CD4-positive, alpha-beta T cell treated with Interleukin-17A for 4 hours (primary cell): ENCODE data around the gene FEZF1.
"Not testable (repeated sequence)": the region's sequence is repeated elsewhere in the genome, so short reads cannot be mapped to it uniquely, and the experiment has no call there.

Experiments used
- DNase-seq: peaks from one replicate; pipeline ENCODE4 v3.0.0-alpha.2; 2020; ENCODE audit warnings: mixed read lengths

The FEZF1 gene

DNA sequence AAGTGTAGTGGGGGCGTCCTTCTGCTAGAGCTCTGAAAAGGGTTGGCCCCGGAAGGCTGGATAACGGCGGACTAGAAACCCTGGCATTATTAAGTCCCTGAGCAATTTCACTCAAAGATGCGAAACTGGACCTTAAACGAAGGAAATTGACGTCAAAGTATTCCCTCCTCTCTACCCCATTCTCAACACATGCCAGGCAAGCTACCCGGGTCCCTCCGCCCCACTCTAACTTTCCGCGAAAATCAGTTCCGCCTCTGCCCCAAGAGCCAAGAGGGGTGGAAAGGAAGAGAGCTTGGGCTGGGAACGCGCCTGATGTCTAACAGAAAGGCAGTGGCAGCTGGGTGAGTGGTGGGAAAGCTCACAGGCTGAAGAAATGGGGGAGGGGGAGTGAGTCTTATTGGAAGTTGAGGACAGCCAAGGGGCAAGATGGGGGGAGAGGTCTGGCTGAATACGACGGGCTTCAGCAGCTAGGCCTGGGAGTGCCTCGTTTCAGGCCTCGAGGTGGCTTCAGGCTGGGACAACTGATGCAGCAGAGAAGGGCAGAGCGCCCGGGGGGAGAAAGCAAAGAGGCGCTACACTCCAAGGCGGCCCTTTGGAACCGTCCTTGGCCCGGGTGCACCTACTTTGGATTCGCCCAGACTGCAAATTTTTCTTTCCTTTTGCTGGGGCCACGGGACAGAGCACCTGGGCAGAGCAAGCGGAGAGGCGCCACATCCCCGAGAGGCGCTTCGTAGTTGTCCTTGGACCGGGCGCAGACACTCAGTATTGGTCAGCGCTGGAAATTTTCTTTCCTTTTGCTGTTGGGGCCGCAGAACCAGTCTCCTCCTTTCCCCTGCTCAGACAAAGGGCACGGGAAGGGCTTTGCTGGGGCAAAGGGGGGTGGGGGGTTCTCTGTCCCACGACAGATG lies 2.0 kb upstream of the FEZF1 start:
- no peak for DNase-seq

DNA sequence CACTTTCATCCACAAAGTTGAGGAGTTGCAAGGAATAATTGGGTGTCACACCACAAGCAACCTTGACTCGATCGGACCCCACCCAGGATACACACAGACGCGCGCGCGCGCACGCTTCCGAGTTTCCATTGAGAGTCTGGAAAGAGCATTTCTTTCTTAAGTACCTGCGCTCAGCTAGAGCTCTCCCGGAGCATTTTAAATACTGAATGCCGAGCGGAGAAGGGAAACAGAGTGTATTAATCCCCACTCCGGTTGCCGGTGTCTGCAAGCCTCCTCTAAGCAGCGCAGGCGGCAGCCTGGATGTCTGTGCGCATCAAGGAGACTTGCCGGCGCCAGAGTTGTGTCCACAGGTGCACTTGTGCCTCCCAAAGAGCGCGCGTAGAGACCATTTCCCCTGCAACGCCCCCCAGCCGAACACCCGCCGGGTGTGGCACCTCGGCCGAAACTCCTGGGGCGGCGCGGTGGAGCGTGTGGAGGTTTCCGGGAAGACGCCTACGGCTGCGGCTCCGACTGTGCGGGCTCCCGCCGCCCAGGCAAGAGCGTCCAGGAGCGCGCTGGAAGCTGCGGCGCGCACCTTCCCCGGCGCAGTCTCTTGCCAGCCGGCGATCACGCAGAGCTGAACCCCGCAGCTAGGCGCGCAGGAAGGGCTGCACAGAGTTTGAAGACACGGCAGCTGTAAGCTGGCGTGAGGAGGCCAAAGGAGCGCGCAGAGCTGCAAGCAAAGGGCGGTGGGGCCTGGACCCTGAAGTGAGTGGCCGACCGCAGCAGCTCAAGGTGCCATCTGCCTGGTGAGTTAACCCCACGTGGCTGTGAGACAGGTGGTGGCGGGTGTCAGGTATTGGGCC lies 1.1 kb upstream of the FEZF1 start:
- no peak for DNase-seq

DNA sequence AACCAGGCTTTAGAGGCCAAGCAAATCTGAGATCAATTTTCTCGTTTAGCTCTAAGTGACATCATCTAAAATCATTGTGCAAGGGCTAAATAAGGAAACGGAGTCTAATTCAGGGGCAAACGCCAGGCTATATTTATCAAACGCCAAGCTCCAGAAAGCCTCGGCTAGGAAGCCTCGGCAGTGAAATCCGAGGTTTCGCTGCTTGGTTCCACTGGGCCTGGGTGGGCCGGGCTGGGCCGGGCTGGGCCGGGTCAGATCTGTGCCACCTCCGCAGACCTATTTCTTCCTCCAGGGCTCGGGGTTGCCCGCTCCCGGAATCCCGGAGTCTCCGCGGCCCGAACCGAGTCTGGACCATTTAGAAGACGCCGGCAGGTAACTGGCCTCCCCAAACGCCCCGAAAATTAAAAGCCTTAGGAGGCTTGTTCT lies 459 bp upstream of the FEZF1 start:
- no peak for DNase-seq

DNA sequence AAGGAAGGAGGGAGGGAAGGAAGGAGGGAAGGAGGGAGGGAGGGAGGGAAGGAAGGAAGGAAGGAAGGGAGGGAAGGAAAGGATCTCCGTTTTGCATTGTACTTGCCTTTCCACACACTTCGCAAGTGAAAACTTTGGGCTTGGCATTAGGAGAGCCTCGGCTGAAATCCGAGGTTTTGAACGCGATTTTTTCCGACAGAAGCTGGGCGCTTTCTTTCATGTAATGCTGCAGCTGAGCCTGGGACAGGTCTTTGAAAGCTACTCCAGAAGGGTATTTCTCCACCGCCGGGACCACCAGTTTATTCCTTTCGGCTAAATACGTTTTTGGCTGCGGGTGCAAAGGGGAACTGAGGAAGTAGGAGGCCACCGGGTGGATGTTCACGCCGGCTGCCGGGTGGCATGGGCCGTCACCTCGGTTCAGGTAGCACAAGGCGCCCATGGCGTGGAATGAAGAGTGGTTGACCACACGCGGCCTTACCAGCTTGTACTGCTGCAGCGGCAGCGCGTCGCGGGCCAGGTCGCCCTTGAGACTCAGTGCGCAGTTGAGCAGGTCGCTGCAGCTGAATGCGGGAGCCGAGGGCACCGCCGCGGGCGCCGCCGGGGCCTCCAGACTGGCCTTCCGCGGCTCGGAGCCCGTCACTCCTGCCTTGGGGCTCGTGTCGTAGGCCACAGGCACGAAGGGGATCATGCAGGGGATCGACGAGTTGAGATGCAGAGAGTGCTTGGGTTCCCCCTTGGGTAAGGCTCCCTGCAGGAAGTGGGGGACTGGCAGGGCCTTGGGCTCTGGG lies 825 bp downstream of the FEZF1 start:
- DNase-seq = no peak

DNA sequence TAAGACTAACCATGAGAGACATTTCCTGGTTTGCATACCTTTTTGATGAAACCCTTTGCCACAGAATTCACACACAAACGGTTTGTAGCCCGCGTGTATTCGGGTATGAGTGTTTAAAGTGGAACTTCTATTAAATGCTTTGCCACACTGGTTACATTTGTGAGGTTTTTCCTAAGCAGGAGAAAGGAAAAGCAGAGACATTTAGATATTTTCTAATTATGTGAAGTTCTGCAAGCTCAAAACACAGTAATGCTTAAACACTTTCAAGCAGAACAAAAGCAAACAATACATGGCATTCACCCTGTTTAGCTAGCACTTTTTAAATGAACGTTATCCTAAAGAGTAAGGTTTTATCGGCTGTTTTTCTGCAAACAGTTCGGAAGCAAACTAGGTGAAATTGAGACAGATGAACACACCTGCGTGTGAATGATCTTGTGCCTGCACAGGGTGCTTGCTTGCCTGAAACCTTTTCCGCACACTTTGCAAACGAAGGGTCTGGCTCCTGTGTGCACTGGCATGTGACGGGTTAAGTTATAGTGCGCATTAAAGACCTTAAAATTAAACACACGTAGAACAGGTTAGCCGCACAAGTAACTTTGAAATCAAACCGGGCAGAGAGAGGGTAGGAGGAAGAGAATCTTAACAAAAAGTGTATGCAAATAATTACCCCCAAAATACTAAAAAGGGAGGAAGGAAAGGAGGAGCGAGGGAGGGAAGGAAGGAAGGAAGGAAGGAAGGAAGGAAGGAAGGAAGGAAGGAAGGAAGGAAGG lies 1.6 kb downstream of the FEZF1 start:
- DNase-seq = no peak

DNA sequence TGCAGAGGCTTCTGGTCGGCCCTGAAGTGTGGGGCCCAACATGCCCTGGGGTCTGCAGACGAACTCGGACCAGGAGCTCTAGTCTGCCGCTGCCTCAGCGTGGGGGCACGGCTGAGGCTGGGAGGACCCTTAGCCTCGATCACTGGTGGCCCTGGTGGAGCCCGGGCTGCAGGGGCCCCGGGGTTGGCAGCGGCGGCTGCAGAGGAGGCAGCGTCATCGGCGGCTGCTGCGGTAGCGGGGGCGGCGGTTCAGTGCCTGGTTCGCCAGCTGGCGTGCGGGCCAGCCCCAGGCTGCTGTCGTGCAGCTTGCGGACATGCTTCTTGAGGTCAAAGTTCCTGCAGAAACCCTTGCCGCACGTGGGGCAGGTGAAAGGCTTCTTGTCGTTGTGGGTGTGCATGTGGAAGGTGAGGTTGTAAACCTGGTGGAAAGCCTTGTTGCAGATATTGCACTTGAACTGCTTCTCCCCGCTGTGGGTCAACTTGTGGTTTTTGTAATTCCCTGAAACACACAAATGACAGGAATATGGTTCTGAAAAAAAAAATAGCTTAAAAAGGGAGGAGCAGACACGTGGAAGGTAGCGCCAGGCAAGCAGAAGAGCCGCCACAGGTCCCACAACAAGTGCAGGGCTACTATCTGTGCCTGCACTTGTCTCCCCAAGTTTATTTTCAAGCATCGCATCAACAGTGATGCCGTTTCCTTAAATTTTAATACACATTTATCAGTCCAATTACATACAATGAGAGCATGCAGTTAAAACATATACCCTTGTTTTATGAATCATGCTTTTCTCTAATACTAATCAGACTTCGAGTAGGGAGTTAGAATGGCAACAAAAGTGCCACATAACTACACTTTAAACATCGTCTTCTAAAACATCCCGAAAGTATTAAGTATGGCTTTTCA lies 2.4 kb downstream of the FEZF1 start:
- no peak for DNase-seq

DNA sequence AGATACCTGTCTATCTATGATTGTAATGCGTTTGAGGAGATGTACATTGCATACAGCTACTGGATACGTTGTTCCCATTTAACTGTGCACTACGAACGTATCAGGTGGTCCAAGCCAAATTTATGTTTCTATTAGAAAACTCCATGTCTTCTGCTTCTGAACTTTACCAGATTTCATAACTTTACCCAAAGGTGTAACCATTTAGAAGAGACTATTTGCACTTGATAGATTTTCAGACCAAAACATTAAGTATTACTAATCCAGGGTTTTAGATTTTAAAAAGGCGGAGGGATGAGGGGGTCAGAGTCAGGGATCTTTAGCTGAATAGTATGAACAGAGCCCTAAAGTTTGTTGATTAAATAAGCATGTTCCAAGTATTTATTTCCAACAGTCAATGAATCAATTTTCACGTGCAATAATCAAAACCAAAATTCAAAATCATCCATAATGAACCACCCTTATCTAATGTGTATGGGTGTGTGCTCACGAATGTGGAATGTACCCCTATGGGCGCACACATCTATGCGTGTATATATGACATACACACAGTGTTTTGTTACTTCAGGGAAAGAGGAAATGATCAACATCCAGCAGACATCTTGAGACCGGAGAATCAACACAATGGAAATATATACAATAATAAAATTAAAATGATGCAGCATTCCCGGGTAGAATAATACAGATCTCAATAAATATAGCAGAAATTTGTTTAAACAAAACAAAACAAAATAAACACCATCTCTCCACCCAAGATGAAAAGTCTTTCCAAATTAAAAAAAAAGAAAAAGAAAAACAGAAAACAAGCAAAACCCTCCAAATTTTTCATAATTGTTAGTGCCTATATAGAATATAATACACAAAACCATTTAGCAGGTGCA lies 3.4 kb downstream of the FEZF1 start:
- DNase-seq = no peak

DNA sequence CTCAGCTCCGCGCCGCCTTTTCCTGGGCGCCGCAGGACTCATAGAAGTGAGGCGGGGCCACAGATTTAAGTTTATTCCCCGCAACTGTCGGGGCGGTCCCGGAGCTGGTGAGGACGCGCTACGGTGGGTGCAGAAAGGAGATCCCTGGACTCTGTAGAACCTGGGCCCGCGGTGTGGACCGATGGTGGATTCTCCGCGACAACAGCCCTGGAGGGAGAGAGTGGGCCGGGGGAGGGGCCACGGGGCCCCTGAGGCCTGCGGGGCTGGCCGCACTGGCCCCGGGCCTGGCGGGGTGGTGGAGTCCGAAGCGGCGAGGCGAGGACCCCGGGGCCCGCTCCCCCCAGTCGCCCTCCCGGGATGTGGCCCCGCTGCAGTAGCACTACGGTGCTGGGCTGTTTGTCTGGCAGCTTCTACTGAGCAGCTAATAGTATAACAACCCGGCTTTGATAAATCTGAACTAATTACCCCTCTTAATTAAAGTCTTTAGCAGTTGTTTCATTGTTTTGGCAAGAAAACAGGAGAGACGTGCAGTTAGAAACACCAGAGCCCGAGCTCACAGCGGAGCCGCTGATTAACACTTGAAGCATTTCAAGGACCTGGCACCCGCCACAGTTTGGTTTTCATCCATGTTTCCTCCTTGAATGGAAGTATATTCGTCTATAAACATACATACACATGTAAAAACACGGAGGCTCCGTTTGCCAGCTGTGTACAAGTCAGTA lies 4.2 kb downstream of the FEZF1 start:
- DNase-seq = no peak

DNA sequence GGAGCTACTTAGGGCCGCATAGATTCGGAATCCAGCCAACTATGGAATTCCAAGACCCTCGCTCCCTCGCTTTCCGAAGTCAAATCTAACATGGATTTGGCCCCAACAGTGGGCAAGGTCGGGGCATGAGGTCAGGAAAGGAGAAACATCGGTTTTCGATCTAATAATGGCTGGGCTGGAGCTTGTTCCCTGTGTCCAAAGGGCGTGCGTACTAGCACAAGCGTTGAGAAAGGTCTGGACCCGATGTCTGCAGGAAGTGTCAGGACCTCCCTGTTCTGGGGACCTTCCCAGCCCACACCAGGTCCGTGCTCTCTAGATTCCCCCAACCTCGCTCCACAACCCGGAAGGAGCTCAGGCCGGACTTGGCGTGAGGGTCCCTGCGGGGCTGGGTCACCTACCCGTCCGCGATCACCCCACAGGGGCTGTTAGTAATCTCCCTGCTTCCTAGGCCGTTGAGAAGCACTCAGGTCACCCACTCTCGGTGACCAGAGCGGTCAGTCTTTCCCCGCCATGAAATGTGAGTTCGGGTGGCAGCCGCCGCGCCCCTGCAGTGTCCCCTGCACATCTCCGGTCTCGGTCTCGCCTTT lies 4.8 kb downstream of the FEZF1 start:
- DNase-seq = no peak

DNA sequence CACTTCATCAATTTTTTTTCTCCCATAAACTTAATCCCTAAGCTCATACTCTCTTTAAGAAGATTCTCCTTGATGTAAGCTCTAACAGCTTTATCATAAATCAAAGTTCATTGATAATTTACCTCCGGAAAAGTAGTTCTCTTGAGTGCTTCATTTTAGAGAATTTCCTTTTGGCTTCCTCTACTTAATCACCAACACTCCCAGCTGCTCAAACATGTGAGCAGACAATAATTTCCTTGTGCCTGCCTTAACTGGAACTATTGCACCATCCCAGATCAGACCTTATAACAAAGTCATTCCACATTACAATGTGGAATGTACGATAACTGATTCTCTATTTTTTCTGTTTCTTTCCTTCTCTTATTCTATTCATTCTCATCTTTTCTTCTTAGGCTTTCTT lies 5.9 kb downstream of the FEZF1 start:
- DNase-seq = no peak

DNA sequence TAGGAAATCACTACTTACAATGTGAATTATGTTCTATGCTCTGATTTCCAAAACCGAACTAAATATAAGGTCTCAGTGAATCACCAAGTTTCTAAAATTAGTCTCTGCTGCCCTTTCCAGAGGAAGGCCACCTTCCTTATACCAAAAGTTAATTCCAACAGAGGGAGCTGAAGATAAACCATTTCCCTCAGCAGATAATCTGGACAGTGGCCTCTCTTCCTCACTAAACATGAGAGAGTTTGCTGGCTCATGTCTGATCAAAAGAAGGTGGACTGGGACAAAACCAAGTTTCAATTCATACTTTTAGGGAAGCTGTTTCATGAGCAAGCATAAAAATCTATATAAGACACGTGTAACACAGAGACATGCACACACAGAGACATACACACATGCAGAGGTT lies 6.4 kb downstream of the FEZF1 start:
- no peak for DNase-seq

DNA sequence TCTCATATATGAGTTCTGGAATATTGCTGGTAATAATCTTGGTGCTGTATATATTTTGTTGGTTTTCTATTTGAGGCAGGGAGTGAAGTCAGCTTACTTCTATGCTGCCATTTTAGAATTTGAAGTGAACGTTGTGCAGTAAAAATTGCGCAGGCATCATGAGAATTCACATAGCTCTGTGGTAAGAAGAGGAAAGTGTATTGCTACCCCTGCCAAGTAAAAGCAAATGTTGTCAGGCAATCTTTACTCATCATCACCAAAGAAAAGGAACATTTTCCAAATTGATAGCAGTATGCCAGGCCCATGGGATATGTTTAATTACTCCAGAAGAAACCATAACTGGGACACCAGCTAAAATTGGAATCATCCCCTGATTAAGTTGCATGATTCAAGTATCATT lies 13.4 kb downstream of the FEZF1 start:
- DNase-seq = no peak

DNA sequence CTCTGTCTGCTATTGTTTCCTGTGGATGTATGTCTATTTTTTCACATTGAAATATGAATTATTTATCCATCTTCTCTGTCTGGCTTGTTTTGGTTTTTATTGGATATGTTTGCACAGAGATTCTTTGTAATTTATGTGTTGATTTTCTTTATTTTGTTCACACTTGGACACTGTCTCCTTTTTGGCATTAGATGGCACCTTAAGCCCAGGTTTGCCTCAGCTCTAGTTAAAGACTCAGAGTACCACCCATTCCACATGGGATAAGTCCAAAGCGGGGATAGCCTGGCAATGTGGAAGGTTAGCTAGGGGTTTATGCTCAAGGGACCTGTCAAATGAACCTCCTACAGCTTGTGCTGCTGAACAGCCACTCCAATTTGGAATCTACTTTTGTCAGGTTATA lies 14.1 kb downstream of the FEZF1 start:
- DNase-seq = no peak

DNA sequence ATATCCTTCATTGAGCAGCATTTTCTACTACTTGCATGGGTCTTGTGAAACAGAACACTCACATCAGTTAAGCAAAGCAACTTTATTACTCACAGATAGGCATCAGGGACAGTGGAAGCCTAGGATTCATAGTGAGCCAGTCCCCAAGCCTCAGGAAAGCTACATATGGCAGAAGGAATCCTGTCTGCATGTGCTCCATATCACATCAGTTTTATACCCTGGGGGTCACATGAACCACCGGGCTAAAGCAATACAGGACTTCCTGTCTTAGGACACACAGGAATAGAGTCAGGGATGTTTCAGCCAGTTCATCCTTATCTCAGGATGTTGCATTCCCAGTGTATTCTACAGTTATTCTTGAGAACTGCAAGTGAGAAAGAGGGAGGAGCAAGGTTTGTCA lies 15.1 kb downstream of the FEZF1 start:
- no peak for DNase-seq

DNA sequence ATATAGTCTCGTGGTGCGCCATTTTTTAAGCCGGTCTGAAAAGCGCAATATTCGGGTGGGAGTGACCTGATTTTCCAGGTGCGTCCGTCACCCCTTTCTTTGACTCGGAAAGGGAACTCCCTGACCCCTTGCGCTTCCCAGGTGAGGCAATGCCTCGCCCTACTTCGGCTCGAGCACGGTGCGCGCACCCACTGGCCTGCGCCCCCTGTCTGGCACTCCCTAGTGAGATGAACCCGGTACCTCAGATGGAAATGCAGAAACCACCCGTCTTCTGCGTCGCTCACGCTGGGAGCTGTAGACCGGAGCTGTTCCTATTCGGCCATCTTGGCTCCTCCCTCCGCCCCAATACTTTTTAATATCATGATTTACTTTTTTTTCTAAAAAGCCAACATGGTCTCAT lies 19.9 kb downstream of the FEZF1 start:
- not testable (repeated sequence) for DNase-seq

DNA sequence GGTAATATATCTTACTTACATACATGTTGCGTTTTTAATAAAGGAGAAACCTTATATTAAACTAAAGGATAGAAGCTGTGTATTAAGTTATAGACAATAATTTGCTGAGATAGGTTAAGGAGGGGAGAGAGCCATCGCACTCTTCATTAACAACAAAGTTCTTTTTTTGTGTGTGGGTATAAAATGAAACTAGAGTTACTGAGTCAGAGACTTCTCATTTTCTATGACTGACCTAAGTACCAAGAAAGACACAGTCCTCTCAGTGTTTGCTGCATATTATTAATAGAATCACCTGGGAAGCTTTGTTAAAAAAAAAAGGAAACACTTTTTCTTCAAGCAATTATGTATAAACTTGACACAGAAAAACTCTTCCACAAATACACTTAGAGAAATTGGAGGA lies 31.4 kb downstream of the FEZF1 start:
- DNase-seq = no peak

DNA sequence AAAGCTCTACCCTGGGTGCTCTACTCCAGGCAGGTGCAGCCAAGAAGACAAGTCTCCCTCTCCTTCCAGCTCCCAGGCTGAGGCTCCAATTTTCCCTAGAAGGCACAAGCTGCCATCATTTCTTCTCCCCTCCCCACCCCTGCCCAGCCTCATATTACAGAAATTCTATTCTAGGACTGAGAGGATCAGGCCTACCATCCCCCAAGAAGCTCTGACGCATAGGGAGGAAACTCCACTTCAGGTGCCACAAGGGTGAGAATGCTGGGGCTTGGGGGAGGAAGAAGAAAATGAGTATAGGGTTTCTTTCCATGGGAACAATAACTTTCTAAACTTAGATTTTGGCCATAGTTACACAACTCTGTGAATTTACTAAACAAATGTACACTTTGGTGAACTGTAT lies 35.3 kb downstream of the FEZF1 start:
- no peak for DNase-seq

DNA sequence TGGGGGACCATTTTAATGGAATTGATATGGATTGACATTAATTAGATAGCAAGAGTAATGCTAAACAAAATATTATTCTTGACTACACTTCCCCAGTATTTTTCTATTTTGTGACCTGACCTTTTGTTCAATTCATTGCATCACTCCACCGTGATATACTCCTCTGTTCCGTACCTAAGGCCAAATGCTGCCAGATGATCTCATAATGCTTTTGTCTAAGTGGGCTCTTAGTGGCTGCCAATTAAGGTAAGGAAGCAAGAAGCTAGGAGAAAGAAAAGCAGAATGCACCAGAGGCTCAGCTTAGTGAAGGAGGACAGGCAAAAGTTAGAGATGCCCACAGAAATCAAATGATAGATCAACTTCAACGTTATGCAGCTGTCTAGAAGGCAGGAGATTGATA lies 36.4 kb downstream of the FEZF1 start:
- no peak for DNase-seq

DNA sequence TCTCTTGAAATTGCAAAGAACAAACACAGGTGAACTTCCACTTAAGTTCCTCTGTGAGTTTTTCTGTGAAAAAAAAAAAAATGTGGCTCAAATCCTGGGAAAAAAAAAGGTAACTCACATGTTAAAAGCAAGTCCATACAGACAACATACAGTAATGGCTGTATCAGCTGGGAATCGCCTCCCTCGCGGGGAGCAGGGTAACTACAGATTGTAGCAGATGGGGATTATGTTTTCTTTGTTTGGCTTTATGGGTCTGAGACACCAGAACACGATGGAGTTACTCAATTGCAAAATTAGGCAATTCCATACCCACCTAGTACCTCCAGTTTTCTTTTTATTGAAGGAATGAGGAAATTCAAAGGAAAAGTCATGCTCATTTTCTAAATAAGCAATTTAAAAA lies 42.3 kb downstream of the FEZF1 start:
- DNase-seq = no peak
